ENCODE results near the gene KRT81.
A peak's percentile ranks its signal among the peaks of the same experiment; 100 is the strongest.
"Not testable (repeated sequence)": the region's sequence is repeated elsewhere in the genome, so short reads cannot be mapped to it uniquely, and the experiment has no call there.

The KRT81 gene

DNA sequence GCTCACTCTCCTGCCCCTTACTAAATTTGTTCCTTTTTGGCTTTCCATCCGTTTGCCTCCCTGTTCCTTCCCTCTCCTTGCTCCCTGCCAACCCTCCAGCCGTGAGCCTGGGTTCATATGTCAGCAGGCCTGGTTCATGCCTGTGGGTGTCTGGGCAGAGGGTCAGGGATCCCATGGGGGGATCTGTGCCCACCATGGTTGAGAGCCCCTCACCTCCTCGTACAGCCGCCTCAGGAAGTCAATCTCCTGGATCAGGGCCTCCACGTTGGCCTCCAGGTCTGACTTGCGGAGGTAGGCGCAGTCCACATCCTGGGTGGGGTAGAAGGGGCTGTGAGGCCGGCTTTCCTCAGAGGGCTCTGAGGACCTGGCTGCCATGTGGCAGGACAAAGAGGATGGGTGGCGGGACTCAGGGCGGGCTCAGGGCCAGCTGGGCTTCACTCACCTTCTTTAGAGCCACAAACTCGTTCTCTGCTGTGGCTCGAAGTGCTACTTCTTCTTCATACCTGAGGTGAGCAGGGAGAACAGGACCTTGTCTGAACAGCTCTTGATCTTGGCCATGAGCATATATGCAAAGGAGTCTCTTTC lies 26.2 kb upstream of the KRT81 start:
- no peak for DNase-seq

DNA sequence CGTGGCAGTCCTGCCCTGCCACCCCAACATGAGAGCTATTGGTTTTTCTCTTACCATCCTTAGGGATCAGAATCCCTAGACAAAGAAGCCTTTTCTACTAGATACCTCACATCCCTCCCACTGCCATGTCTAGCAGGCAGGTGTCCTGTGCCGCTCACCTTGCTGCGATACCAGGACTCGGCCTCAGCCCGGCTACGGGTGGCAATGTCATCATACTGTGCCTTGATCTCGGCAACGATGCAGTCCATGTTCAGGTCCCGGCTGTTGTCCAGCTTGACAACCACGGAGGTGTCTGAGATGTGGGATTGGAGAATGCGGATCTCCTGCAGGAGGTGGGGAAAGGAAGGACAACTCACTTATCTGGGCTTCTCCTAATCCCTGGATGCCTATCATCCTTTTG lies 25.4 kb upstream of the KRT81 start:
- no peak for DNase-seq

DNA sequence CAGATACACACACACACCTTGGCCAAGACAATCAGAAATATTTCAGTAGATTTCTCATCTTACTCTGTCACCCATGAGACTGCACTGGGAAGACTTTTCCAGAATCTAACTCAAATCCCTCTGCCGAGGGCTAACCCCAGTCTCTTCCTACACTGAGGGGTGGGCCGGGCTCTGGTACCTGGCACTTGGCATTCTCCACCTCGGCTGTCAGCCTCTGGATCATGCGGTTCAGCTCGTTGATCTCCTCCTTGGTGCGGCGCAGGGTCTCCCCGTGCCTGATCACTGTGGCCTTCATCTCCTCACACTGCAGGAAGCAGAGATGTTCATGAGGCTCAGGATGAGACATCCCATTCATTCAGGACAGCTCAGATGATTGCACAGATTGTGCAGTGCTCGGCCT lies 25.0 kb upstream of the KRT81 start:
- no peak for DNase-seq

DNA sequence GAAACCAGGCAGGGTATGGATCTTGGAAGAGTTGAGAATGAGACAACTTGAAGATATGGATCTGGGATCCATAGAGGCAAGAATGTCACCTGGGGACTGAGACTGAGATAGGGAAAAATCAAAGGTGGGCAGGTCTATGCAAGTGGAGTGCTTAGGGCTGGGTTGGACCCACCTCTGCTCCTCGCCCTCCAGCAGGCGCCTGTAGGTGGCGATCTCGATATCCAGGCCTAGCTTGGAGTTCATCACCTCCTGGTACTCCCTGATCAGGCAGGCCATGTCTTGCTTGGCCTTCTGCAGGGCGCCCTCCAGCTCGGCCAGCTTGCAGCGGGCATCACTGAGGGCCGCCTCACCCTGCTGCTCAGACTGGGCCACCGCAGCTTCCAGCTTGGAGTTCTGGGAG lies 24.4 kb upstream of the KRT81 start:
- DNase-seq, result not testable (repeated sequence)

DNA sequence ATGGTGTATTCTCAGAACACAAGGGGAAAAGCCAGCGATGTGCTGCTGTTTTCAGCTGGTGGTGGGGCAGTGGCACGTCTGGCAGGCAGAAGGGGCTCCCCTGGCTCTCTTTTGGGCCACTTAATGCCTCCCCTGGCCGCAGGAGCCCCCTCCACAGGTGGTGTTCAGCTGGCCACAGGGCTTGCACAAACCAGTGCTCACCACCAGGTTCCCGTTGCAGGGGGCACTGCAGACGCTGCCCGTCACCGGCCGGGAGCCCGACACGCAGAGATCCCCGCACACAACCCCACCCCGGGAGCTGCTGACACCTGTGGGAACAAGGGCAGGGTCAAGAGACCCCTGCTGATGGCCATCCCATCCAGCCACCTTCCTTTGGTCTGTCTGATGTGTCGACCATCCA lies 23.2 kb upstream of the KRT81 start:
- DNase-seq, result no peak

DNA sequence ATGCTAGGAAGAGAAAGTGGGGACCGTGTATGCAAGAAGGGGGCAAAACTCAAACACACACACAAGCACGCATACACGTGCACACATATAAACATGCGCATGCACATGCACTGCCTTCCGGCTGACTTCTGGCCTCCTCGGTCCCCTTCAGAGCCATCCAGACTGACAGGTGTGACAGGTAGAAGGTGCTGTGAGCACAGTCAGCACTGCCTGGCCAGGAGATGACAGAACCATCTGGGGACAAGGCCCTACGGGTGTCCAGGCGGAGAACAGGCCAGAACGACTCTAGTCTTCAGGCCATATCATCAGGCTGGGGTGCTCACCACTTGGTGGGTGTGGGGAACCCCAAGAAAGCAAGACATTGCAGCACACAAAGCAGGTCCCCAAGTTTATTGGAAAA lies 22.6 kb upstream of the KRT81 start:
- no peak for DNase-seq

DNA sequence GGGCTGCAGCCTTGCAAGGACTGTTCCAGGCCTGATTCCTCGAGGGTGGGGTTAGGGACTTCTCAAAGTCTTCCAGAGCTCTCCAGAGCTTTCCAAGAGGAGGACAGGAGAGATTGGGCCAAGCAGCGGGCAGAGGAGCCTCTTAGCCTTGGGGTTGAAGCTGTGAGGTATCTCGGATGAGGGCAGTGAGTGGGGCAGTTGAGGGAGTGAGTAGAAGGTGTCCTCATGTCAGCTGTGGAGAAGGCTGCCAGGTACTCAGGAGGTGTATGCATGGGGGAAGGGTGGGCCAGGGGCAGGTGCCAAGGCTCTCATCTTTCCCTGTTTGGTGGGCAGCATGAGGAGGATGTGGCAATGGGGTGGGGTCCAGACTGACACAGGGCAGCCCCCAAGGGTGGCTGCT lies 22.1 kb upstream of the KRT81 start:
- DNase-seq, result no peak

DNA sequence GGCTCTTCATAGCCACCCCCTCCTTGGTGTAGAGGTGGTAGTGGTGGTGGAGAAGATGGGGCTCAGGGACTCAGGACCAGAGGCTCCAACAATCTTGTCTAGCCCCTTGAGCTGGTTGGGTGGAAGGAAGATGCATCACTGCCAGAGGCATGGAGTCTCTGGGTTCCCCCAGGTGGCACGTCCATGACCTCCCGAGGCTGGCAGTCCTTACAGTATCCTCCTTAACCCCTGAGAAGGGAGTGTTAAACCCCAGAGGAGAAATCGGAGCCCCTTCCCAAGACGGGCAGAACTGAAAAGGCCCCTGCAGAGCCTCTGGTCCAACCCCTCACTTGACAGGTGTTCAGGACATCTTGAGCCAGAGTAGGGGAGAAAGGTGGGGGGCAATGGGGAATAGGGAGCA lies 20.8 kb upstream of the KRT81 start:
- no peak for DNase-seq

DNA sequence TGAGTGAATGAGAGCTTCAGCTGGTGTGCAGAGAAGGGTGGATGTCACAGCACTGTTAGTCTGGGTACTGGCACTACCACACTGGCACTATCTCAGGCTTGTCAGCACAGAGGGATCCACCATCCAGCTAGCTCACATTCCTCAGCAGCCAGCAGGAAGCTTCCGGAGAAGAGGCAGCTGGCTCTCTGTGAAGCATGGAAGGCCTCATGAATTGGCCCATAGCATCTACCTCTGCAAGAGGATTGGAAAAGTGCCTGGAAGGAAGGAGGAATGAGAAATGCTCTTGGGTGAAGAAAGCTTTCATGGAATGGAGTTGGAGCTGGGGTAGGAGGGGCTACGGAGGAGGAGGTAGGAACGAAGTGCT lies 19.9 kb upstream of the KRT81 start:
- DNase-seq, result peak; percentile 16

DNA sequence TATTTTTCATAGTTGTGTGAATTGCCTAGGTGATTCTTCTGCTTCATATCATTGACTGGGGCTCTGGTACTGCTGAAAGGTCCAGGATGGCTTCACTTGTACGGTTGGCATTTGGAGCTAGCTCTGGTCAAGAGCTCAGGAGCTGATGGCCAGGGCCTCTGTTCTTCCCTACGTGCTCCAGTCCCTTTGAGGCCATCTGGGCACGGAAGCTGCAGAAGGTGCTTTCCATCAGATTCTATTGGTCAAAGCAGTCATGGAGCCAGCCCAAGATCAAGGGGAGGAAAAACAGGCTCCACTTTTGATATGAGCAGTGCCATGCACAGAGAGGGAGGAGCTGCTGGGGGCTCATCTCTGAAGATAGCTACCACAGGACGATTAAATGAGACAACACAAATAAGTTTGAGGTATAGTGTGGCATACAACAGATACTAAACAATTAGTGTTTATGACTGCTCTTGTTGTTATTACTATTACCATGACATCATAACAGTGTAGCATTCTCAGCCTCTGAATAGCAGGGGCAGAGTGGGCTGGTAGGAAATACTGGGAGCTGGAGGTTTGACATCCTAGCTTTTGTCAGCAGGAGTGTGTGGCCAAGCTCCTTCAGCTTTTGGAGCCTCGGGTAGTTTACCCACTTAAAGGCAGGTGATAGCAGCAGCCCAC lies 19.4 kb upstream of the KRT81 start:
- DNase-seq, result peak; percentile 16

DNA sequence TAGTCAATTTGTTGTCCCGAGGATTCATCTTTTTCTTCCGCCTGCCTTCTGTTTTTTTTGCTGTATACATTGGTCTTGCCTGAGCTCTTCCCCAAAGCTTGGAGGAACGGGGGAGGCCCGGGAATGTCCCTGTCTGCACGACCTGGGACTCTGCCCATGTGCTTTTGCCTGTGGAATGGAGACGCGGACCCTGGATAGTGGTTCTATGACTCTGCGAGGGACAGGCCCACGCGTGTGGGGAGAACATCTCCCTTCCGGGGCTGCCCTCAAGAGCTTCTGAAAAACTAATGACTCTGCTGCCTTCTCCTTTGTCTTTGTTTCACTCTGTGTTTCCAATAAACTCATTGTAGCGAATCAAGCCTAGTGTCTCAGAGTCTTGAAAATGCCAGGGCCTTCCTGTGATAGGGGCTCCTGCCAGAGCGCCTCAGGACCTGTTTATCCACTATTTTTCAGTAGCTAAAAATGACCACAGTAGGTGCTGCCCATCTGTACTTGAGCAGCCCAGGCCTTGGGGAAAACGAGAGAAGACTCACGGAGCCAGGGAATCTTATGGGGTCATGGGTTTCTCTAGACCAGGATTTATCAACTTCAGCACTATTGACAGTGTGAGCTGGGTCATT lies 17.6 kb upstream of the KRT81 start:
- DNase-seq, result no peak

DNA sequence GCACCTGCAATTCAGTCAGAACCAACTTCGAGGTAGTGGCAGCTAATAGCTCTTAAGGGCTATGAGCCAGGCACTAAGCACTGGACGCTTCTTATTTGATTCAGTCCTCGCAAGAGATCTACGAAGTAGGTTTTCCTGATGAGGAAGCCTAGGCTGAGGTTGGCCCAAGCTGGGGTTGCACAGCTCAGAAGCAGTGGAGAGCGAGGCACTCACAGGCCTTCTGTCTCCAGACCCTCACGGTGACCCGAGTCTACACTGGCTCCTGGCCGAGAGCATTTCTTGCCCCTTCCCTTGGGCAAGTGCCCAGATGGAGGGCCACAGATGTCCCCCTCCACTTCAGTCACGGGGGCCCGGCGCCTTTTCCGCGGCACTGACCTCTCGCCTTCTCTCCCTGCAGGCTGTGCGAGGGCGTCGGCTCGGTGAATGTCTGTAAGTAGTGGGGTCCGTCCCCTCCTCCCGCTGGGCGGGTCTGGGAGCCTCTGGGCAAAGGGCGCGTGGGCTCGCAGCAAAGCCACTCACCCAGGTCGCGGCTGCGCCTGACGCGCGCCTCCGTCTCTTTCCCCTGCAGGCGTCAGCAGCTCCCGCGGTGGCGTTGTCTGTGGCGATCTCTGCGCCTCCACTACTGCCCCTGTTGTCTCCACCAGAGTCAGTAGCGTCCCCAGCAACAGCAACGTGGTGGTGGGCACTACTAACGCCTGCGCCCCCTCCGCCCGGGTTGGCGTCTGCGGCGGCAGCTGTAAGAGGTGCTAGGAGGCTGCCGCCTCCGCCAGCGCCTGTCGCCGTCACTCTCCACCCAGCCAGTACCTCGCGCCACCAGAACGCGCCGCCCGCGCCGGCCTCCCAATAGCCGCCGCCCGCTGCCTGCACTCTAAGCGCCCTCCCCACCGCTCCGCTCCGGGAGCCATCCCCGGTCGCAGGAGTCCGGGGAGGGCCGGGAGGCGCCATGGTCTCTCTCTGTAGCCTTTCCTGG lies 16.8 kb upstream of the KRT81 start:
- DNase-seq, result peak; percentile 45

DNA sequence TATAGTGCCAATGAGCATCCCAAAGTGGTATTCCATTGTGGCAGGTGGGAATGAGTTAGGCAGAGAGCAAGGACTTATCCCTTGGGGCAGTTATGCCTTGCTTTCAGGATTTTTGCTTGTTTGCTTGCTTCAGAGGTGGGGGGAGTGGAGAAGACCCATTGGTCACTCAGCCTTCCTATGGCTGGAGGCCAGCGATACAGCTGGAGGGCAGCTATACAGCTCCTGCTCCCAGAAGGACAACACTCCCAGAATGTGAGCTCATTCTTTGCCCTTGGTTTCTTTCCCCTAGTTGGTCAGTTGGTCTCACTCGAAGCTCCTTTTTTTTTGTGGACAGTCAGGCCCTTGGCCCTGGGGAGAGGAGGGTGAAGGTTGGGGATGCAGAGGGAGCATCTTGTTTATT lies 15.4 kb upstream of the KRT81 start:
- no peak for DNase-seq

DNA sequence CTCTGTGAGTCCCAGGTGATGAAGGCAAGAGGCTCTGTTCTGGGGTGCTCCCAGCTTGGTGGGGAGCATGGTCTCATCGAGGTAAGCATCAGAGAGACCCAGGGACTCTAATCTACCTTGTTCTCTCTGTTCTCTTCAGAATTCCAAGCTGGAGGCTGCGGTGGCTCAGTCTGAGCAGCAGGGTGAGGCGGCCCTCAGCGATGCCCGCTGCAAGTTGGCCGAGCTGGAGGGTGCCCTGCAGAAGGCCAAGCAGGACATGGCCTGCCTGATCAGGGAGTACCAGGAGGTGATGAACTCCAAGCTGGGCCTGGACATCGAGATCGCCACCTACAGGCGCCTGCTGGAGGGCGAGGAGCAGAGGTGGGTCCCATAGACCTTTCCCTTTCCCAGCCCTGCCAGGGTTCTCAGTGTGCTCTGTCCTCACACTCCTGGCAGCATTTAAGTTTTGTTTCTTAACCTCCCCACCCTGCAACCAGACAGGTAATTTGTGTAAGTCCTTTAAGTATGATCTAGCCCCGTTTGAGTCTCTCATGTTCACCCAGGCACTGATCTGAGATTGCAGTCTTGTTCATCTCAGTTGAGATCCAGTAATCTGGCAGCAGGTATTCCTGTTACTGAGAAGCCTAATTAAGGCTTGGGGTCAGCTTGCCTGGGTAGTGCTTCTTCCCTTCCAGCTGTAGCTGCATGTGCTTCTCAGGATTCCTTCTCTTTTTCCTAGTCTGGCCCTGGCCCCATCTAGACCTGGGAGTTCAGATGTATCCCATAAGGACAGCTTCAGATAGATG lies 14.8 kb upstream of the KRT81 start:
- no peak for DNase-seq

DNA sequence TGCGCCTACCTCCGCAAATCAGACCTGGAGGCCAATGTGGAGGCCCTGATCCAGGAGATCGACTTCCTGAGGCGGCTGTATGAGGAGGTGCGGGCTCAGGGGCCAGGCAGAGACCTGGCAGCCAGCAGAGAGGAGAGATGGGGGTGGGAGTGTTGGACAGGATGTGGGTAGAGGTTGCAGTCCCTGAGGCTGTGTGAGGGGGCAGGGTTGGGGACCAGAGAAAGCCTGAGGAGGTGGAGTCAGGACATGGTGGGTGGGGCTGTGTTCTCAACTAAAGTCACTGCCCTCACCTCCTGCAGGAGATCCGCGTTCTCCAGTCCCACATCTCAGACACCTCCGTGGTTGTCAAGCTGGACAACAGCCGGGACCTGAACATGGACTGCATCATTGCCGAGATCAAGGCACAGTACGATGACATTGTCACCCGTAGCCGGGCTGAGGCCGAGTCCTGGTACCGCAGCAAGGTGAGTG lies 13.6 kb upstream of the KRT81 start:
- peak; percentile 25 for DNase-seq

DNA sequence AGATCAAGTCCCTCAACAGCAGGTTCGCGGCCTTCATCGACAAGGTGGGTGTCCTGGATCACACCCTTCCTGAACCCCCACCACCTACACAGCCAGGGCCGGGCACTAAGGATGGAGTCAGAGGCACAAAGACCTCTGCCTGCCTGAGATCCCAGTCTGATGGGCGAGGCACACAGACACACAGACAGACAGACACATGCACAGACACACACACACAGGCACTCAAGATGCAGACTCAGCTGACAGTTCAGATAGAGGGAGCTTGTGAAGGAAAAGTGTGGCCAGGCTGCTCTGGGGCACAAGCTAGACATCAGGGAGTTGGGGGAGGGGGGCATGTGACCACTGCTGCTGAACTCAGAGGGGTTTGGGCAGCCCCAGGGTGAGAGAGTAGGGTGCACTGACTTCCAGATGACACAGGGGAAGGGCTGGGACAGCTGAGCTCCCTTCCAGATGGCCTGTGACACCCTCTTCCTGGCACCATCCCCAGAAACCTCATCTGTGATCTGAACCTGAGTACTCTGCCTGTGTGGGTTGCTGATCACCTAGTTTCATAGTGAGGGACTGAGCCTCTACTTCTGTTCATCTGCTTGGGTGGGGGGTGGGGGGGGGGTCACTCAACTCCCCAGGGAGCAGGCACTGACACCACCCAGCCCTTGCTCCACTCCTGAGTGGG lies 11.0 kb upstream of the KRT81 start:
- not testable (repeated sequence) for DNase-seq

DNA sequence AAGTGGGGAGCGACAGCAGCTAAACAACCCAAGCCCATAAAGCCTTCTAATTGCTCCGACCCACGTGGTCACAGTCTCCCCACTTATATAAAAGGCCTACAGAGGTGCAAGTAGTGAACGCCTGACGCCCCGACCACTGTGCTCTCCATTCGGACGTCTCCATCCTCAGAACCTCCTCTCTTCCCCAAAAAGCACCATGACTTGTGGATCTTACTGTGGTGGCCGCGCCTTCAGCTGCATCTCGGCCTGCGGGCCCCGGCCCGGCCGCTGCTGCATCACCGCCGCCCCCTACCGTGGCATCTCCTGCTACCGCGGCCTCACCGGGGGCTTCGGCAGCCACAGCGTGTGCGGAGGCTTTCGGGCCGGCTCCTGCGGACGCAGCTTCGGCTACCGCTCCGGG lies 10.4 kb upstream of the KRT81 start:
- DNase-seq, result not testable (repeated sequence)

DNA sequence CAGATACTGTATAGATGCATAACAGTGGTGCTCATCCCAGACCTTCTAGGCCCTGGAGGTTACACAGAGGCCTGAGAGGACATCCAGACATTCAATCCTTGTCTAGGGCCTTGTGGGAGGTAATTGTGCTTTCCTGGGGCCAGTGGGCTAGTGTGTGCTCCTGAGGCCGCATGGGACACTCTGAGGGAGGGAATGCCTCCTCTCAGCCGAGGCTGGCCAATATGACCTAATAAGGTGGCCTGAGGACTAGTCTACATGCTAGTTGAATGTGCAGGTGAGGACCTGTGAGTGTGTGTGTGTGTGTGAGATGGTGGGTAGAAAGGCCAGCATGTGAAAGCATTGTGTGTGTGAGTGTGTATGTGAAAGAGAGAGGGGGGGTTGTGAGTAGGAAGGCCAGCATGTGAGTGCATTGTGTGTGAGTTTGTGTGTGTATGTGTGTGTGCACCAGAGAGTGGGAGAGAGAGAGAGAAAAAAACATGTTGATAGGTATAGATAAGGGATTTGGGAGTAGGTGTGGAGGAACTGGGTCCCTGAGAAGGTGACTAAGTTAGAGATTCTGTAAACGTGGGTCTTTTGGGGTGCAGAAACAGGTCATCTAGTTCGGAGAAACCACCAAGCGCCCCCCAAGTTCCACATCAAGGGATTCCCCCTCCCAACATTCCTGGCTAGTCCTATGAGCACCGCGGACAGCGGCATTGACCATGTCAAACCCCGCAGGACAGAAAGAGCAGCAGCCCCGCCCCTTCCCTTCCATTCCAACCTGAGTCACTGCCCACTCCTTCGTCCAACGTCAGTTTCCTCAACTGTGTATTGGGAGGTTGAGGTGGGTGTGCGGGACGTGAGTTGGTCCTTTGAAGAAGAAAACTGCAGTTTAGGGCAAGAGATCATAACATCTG lies 9.7 kb upstream of the KRT81 start:
- DNase-seq, result no peak

DNA sequence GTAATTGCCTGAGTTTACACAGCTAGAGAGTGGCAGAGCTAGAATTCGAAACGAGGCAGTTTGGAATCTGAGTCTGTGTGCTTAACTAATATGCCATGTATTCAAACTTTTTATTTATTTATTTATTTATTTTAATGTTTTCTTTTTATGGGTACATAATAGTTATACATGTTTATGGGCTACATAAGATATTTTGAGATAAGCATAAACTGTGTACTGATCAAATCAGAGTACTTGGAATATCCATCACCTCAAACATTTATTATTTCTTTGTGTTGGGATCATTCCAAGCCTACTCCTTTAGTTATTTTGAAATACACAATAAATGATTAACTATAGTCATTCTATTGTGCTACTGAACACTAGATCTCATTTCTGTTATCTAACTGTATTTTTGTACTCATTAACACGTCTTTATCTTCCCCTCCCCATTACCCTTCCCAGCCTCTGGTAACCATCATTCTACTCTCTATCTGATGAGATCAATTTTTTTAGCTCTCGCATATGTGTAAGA lies 7.4 kb upstream of the KRT81 start:
- DNase-seq, result no peak

DNA sequence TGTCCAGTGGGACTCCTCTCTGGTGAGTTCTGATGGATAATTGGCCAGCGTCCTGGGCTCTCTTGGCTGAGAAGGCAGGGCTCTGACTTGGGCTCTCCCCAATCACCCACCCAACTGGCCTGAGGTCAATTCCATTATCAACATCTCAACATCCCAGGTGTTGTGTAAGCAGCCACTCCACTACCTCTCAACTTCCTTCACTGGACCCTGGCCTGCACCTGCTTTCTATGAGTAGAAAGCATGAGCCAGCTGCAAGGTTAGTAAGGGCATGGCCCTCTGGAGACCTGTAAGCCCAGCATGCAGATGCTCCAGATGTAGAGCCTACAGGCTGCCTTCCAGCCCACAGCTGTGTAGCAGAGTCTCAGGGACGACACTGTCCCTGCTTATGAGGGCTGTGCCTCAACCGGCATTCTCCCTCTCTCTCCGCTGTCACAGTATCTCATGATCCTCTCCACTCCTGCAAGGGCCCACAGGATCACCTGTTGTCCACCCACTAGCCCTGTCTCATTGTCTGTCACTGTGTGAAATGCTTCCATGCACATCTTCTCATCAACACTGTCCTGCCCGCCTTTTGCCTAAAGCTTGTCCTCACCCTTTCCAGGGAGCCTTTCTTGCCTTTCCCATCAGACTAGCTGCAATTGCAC lies 5.4 kb upstream of the KRT81 start:
- no peak for DNase-seq

Data from fibroblast of skin of right biceps (primary cell).